DLD1 (cell line): ENCODE measurements around the gene EDRF1.
"Not testable (repeated sequence)": the region's sequence is repeated elsewhere in the genome, so short reads cannot be mapped to it uniquely, and the experiment has no call there.

Experiments
- in situ Hi-C: cut with HindIII; loops from 2 replicates; pipeline ENCODE4 v1.10.0; 2017; ENCODE audit warnings: low sequenced_read_pairs

Gene EDRF1

GRCh38 chr10:125707541-125708468 is 11.7 kb upstream of the EDRF1 start:
- in situ Hi-C loops: no loop called here

GRCh38 chr10:125708971-125709503 is 10.5 kb upstream of the EDRF1 start:
- in situ Hi-C loops: no loop called here

GRCh38 chr10:125709553-125710474 is 9.7 kb upstream of the EDRF1 start:
- in situ Hi-C loops: no loop called here

- in situ Hi-C loops: no loop called here
Observed at GRCh38 chr10:125711110-125711750, 8.3 kb upstream of the EDRF1 start.

GRCh38 chr10:125714728-125715127 is 4.8 kb upstream of the EDRF1 start:
- in situ Hi-C loops: not testable (repeated sequence)

GRCh38 chr10:125720002-125720382 is 483 bp downstream of the EDRF1 start:
- in situ Hi-C loops: no loop called here

- in situ Hi-C loops: no loop called here
Observed at GRCh38 chr10:125721035-125721434, 1.5 kb downstream of the EDRF1 start.

- in situ Hi-C loops: no loop called here
Observed at GRCh38 chr10:125722811-125723210, 3.3 kb downstream of the EDRF1 start.

GRCh38 chr10:125726914-125727313 is 7.4 kb downstream of the EDRF1 start:
- in situ Hi-C loops: no loop called here

- in situ Hi-C loops: no loop called here
Observed at GRCh38 chr10:125727436-125727835, 7.9 kb downstream of the EDRF1 start.

GRCh38 chr10:125734148-125734547 is 14.6 kb downstream of the EDRF1 start:
- in situ Hi-C loops: no loop called here

- in situ Hi-C loops: no loop called here
Observed at GRCh38 chr10:125734823-125735222, 15.3 kb downstream of the EDRF1 start.

GRCh38 chr10:125738206-125738605 is 18.7 kb downstream of the EDRF1 start:
- in situ Hi-C loops: no loop called here

GRCh38 chr10:125739994-125740679 is 20.6 kb downstream of the EDRF1 start:
- in situ Hi-C loops: no loop called here

GRCh38 chr10:125742465-125742864 is 23.0 kb downstream of the EDRF1 start:
- in situ Hi-C loops: no loop called here

- in situ Hi-C loops: no loop called here
Observed at GRCh38 chr10:125744909-125745308, 25.4 kb downstream of the EDRF1 start.

- in situ Hi-C loops: no loop called here
Observed at GRCh38 chr10:125747417-125747816, 27.9 kb downstream of the EDRF1 start.

- in situ Hi-C loops: no loop called here
Observed at GRCh38 chr10:125756196-125756595, 36.7 kb downstream of the EDRF1 start.

GRCh38 chr10:125756853-125757487 is 37.5 kb downstream of the EDRF1 start:
- in situ Hi-C loops: no loop called here

- in situ Hi-C loops: no loop called here
Observed at GRCh38 chr10:125757742-125758141, 38.2 kb downstream of the EDRF1 start.
